ENCODE measurements around the gene TPRG1.

The TPRG1 gene

GRCh38 chr3:189338366-189338765 lies 166.6 kb downstream of the TPRG1 start:
- no peak for DNase-seq (ENCODE audit: low spot score in 2 of 2)
- no peak overlapping the region for H3K4me3 Mint-ChIP-seq
- peaks cover 2% of the 10 kb centered on the region for H3K27me3 Mint-ChIP-seq
- no peak for ATAC-seq (ENCODE audit: low read depth)
- no peaks in the 10 kb centered on the region for H3K4me1 Mint-ChIP-seq
- no peaks in the 10 kb centered on the region for H3K36me3 Mint-ChIP-seq
- H3K27ac Mint-ChIP-seq, result no peak overlapping the region
- H3K9me3 Mint-ChIP-seq, result no peaks in the 10 kb centered on the region

DNA sequence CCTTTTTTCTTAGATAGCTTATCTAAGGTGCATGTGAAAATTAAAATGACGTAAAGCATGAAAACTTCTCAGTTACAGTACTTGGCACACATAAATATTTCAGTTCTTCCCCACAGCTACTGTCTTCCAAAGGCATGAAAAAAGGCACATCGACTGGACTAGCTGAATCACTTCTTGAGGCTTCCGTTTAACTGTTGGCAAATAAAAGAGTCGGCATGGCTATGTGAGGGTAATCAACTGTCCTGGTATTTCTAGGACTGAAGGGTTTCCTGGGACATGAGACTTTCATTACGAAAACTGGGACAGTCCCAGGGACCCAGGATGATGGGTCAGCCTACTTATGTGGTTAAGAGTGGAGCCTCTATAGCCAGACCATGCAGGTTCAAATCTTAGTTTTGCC lies 168.2 kb downstream of the TPRG1 start:
- Mint-ChIP-seq H3K36me3 (no peaks in the 10 kb centered on the region), H3K27me3 (peaks cover 2% of the 10 kb centered on the region), H3K9me3 (no peaks in the 10 kb centered on the region), H3K27ac (no peak overlapping the region), H3K4me3 (no peak overlapping the region), H3K4me1 (no peaks in the 10 kb centered on the region)
- DNase-seq (ENCODE audit: low spot score in 2 of 2) (no peak), ATAC-seq (ENCODE audit: low read depth) (no peak)

- H3K4me1 Mint-ChIP-seq, result no peaks in the 10 kb centered on the region
- no peak for DNase-seq (ENCODE audit: low spot score in 2 of 2)
Measured at GRCh38 chr3:189340680-189341460, 169.1 kb downstream of the TPRG1 start.

GRCh38 chr3:189342811-189343210 lies 171.0 kb downstream of the TPRG1 start:
- Mint-ChIP-seq H3K36me3 (no peaks in the 10 kb centered on the region), H3K4me1 (no peaks in the 10 kb centered on the region), H3K27me3 (peaks cover 2% of the 10 kb centered on the region), H3K27ac (no peak overlapping the region), H3K4me3 (no peak overlapping the region), H3K9me3 (no peaks in the 10 kb centered on the region)
- DNase-seq (ENCODE audit: low spot score in 2 of 2), result no peak
- ATAC-seq (ENCODE audit: low read depth), result no peak

More at GRCh38 chr3:189340680-189341460, 169.1 kb downstream of the TPRG1 start:
- H3K27ac Mint-ChIP-seq, result no peak overlapping the region
- no peaks in the 10 kb centered on the region for H3K9me3 Mint-ChIP-seq
- ATAC-seq (ENCODE audit: low read depth), result no peak
- peaks cover 2% of the 10 kb centered on the region for H3K27me3 Mint-ChIP-seq
- no peak overlapping the region for H3K4me3 Mint-ChIP-seq
- no peaks in the 10 kb centered on the region for H3K36me3 Mint-ChIP-seq

GRCh38 chr3:189344996-189345395 lies 173.2 kb downstream of the TPRG1 start:
- Mint-ChIP-seq H3K4me1 (no peaks in the 10 kb centered on the region), H3K27ac (no peak overlapping the region), H3K9me3 (no peaks in the 10 kb centered on the region), H3K4me3 (no peak overlapping the region), H3K36me3 (no peaks in the 10 kb centered on the region), H3K27me3 (no peaks in the 10 kb centered on the region)
- DNase-seq (ENCODE audit: low spot score in 2 of 2) (no peak), ATAC-seq (ENCODE audit: low read depth) (no peak)

DNA sequence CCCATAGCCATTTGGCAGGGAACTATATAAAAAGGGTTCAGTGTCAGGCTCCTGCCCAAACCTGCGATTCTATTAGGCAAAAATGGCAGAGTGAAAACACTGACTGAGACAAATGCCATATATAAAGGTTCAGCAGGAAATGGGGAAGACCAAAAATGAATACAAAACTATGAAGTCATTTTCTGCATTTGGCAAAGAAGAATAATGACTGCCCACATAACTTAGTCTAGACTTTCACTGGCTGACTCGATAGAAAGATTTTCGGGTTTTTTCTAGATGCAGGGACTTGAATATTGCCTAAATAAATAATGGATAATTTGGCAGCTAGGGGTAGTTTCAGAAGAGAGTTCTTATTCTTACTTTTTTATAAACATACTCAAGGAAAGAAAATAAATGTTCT lies 178.0 kb downstream of the TPRG1 start:
- H3K4me1 Mint-ChIP-seq, result no peaks in the 10 kb centered on the region
- no peaks in the 10 kb centered on the region for H3K36me3 Mint-ChIP-seq
- no peak overlapping the region for H3K27ac Mint-ChIP-seq
- DNase-seq (ENCODE audit: low spot score in 2 of 2) (no peak), ATAC-seq (ENCODE audit: low read depth) (no peak)
- no peak overlapping the region for H3K4me3 Mint-ChIP-seq
- H3K9me3 Mint-ChIP-seq, result no peaks in the 10 kb centered on the region
- no peaks in the 10 kb centered on the region for H3K27me3 Mint-ChIP-seq

DNA sequence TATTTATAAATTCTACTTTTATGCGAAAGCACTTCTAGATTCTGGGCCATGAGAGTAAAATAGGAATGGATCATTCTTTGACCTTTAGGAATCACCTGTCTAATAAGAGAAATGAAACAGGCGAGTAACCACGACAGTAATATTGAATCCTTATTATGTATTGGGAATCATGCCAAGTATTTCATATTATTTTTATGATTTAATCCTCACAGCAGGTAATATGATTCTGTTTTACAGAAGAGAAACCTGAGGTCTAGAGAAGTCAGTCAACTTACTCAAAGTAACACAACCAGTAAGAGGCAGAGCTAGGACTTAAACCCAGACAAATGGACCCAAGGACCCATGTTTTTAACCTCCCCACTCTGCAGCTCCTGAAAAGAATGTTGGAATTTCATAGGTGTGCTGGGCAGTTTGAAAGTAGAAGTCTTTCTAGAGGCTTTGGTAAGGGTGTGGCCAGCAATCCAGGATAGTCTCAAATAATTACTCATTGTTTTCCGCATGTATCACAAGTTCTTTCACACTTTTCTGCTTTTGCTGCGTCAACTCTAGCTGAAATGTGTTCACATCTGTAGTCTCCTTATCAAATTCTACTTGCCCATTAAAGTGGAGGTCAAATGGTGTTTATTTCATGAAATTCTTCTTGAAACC lies 181.7 kb downstream of the TPRG1 start:
- DNase-seq (ENCODE audit: low spot score in 2 of 2) (no peak), ATAC-seq (ENCODE audit: low read depth) (no peak)
- no peaks in the 10 kb centered on the region for H3K4me1 Mint-ChIP-seq
- no peaks in the 10 kb centered on the region for H3K9me3 Mint-ChIP-seq
- no peaks in the 10 kb centered on the region for H3K36me3 Mint-ChIP-seq
- H3K27ac Mint-ChIP-seq, result no peak overlapping the region
- peaks cover 3% of the 10 kb centered on the region for H3K27me3 Mint-ChIP-seq
- no peak overlapping the region for H3K4me3 Mint-ChIP-seq

GRCh38 chr3:189353988-189354889 lies 182.5 kb downstream of the TPRG1 start:
- Mint-ChIP-seq H3K4me3 (no peak overlapping the region), H3K9me3 (no peaks in the 10 kb centered on the region), H3K27ac (no peak overlapping the region), H3K36me3 (no peaks in the 10 kb centered on the region), H3K4me1 (no peaks in the 10 kb centered on the region), H3K27me3 (peaks cover 4% of the 10 kb centered on the region)
- ATAC-seq (ENCODE audit: low read depth), result no peak
- no peak for DNase-seq (ENCODE audit: low spot score in 2 of 2)

GRCh38 chr3:189355115-189355480 lies 183.3 kb downstream of the TPRG1 start:
- H3K4me3 Mint-ChIP-seq, result no peak overlapping the region
- peaks cover 4% of the 10 kb centered on the region for H3K27me3 Mint-ChIP-seq

GRCh38 chr3:189355481-189356201 lies 183.9 kb downstream of the TPRG1 start:
- Mint-ChIP-seq H3K9me3 (no peaks in the 10 kb centered on the region), H3K4me3 (no peak overlapping the region), H3K36me3 (no peaks in the 10 kb centered on the region), H3K27me3 (peaks cover 4% of the 10 kb centered on the region), H3K27ac (no peak overlapping the region), H3K4me1 (no peaks in the 10 kb centered on the region)
- ATAC-seq (ENCODE audit: low read depth) (no peak), DNase-seq (ENCODE audit: low spot score in 2 of 2) (no peak)

More at GRCh38 chr3:189355115-189355480, 183.3 kb downstream of the TPRG1 start:
- no peak overlapping the region for H3K27ac Mint-ChIP-seq
- no peaks in the 10 kb centered on the region for H3K9me3 Mint-ChIP-seq
- no peaks in the 10 kb centered on the region for H3K4me1 Mint-ChIP-seq
- H3K36me3 Mint-ChIP-seq, result no peaks in the 10 kb centered on the region
- DNase-seq (ENCODE audit: low spot score in 2 of 2) (no peak), ATAC-seq (ENCODE audit: low read depth) (no peak)

GRCh38 chr3:189360291-189360690 lies 188.5 kb downstream of the TPRG1 start:
- Mint-ChIP-seq H3K27ac (no peak overlapping the region), H3K9me3 (no peaks in the 10 kb centered on the region), H3K36me3 (no peaks in the 10 kb centered on the region), H3K4me3 (no peak overlapping the region), H3K4me1 (no peaks in the 10 kb centered on the region), H3K27me3 (peaks cover 6% of the 10 kb centered on the region)
- DNase-seq (ENCODE audit: low spot score in 2 of 2) (no peak), ATAC-seq (ENCODE audit: low read depth) (no peak)

DNA sequence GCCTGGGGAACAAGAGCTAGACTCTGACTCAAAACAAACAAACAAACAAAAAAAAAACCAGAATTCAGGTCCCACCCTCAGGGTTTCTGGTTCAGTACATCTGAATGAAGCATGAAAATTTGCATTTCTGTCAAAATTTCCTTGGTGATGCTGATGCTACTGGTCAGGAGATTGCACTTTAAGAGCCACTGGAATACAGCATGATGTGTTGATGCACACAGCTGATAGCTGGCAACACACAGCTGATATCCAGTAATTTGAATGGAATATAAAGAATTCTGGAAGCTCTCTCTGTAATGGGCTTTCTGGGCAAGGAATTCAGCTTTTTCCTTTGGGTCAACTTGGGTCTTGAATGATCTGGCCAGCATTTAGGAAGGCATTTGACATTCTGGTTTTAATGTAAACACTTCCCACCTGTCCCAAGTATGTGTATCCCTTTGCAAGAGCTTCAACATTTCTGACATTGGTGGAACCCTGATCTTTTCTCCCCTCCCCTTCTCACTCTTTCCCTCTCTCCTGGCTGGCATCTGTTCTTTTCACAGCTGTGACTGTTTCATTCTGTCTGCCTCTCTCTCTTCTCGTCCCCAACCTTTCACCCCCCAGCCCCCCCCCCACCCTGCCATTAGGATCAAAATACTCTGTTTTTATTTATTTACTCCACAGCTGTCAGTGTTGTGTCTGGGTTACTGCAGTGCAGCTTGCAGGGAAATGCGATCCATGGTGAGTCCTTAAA lies 189.5 kb downstream of the TPRG1 start:
- Mint-ChIP-seq H3K27ac (no peak overlapping the region), H3K36me3 (no peaks in the 10 kb centered on the region), H3K9me3 (no peaks in the 10 kb centered on the region), H3K4me1 (no peaks in the 10 kb centered on the region), H3K27me3 (peaks cover 6% of the 10 kb centered on the region), H3K4me3 (no peak overlapping the region)
- DNase-seq (ENCODE audit: low spot score in 2 of 2), result no peak
- ATAC-seq (ENCODE audit: low read depth), result no peak

- peaks cover 2% of the 10 kb centered on the region for H3K27me3 Mint-ChIP-seq
- no peaks in the 10 kb centered on the region for H3K9me3 Mint-ChIP-seq
- no peaks in the 10 kb centered on the region for H3K4me1 Mint-ChIP-seq
- no peak overlapping the region for H3K27ac Mint-ChIP-seq
- no peak for DNase-seq (ENCODE audit: low spot score in 2 of 2)
- ATAC-seq (ENCODE audit: low read depth), result no peak
- no peaks in the 10 kb centered on the region for H3K36me3 Mint-ChIP-seq
- H3K4me3 Mint-ChIP-seq, result no peak overlapping the region
Measured at GRCh38 chr3:189363590-189364255, 192.0 kb downstream of the TPRG1 start.
